Stimulated activated naive B cell treated with anti-CD40 and anti-IgM and Interleukin-4, amounts not matched to agents 10 μg/mL and 1 μg/mL and 100 μg/mL, for 72 hours (primary cell): ENCODE data around the gene RBP5.

ENCODE experiments used
- ATAC-seq, 2 donors: fragments of 150-1000 bp; cut with Tn5 transposase; replicated peaks; 2 replicates each; pipeline ENCODE4 v1.10.0; 2021; ENCODE audit warnings: moderate library complexity in 1 of 2
- DNase-seq: peaks from one replicate; pipeline ENCODE4 v3.0.0; 2021
- H3K27ac Mint-ChIP-seq: one replicate; pipeline ENCODE4 v1.8.0; 2022; ENCODE audit warnings: mild to moderate bottlenecking, mixed read lengths
- H3K27me3 Mint-ChIP-seq, 2 donors: one replicate each; pipeline ENCODE4 v1.8.0; 2022; ENCODE audit warnings: mixed read lengths in 2 of 2
- H3K36me3 Mint-ChIP-seq, 2 donors: one replicate each; pipeline ENCODE4 v1.8.0; 2022; ENCODE audit warnings: mixed read lengths in 2 of 2, mild to moderate bottlenecking in 1 of 2
- H3K4me1 Mint-ChIP-seq, 2 donors: one replicate each; pipeline ENCODE4 v1.8.0; 2022; ENCODE audit warnings: mixed read lengths in 2 of 2, mild to moderate bottlenecking in 1 of 2
- H3K4me3 Mint-ChIP-seq, 2 donors: one replicate each; pipeline ENCODE4 v1.8.0; 2022; ENCODE audit warnings: mild to moderate bottlenecking in 2 of 2, mixed read lengths in 2 of 2, moderate library complexity in 1 of 2
- H3K9me3 Mint-ChIP-seq, 2 donors: one replicate each; pipeline ENCODE4 v1.8.0; 2022; ENCODE audit warnings: mixed read lengths in 2 of 2, mild to moderate bottlenecking in 1 of 2

Gene RBP5

DNA sequence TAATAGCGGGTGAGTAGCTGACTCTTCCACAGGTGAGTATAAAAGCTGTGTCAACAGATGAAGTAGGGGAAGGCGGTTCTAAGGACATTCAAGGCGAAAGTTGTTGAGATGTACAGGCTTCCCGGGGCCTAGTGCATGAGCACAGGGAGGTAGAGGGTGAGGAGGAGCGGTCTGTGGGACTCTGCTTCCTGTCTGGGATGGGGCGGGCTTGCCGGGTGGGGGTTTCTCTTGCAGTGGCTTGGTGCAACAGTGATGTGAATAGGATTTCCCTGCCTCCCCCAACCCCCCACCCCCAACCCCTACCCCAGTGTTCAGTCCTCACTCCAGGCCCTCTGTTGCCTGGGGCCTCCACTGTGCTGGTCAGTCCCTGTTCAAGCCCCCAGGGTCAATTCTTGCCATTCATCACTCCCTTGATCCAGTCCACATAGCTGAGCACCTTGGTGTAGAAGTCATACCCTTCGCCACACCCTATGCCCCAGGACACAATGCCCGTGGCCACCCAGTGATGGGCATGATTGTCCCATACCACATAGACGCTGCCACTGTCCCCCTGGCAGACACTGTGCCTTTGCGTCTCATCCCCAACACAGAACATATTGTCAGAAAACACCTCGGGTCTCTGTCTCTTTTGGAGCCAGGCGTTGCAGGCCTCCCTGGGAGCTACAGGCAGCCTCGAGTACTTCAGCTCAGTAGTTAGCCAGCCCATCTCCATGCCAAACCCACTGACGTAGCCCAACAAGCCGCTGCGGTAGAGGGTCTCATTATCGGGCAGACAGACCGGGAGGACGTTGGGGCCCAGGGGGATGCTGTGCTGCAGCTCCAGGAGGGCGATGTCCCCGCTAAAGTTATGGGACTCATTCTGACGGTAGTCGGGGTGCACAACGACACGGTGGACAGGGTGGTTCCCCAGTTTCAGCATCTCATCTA is 32.4 kb downstream of the RBP5 start:
- peaks cover 6 to 11% of the 10 kb centered on the region in 2 donors for H3K4me1 Mint-ChIP-seq
- no peak for ATAC-seq
- H3K9me3 Mint-ChIP-seq: no peaks in the 10 kb centered on the region
- peaks cover 13 to 15% of the 10 kb centered on the region in 2 donors for H3K36me3 Mint-ChIP-seq
- H3K27ac Mint-ChIP-seq: no peak overlapping the region
- DNase-seq: no peak
- peaks cover 0 to 3% of the 10 kb centered on the region in 2 donors for H3K27me3 Mint-ChIP-seq
- no peak overlapping the region for H3K4me3 Mint-ChIP-seq

- Mint-ChIP-seq H3K36me3 (peaks cover 7 to 8% of the 10 kb centered on the region in 2 donors), H3K27ac (no peak overlapping the region), H3K4me1 (peaks cover 6 to 11% of the 10 kb centered on the region in 2 donors), H3K27me3 (peaks cover 7 to 9% of the 10 kb centered on the region in 2 donors), H3K4me3 (no peak overlapping the region), H3K9me3 (no peaks in the 10 kb centered on the region)
- DNase-seq: no peak
- ATAC-seq: no peak
Measured at GRCh38 chr12:7093892-7094291, 34.8 kb downstream of the RBP5 start.

GRCh38 chr12:7093486-7093885 is 35.2 kb downstream of the RBP5 start:
- DNase-seq: no peak
- H3K27me3 Mint-ChIP-seq: peaks cover 7 to 11% of the 10 kb centered on the region in 2 donors

DNA sequence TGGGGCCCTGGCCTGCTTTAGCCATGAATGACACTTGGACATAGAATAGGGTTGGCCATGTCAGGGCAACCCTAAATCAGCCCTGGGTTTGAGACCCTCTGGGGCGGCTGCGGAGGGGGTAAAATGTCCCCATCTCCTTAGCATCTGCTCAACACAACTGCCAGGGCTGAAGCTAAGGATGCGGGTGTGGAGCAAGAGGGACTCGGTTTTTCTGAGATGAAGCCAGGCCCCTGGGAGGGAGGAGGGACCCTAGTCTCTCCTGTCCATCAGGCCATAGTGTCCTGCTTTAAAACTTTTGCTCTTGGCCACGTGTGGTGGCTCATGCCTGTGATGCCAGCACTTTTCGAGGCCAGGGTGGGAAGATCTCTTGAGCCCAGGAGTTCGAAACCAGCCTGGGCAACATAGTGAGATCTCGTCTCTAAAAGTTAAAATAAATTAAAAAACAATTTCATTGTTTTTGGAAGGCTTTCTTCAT is 35.7 kb downstream of the RBP5 start:
- DNase-seq: no peak
- peak overlapping the region; percentile 14 for H3K27ac Mint-ChIP-seq
- H3K9me3 Mint-ChIP-seq: no peaks in the 10 kb centered on the region
- H3K27me3 Mint-ChIP-seq: peaks cover 7 to 11% of the 10 kb centered on the region in 2 donors
- ATAC-seq: peak; percentile 13 to 18
- H3K4me3 Mint-ChIP-seq: peak overlapping the region in 1 of 2 donors; percentile 94
- H3K36me3 Mint-ChIP-seq: peaks cover 0 to 5% of the 10 kb centered on the region in 2 donors
- H3K4me1 Mint-ChIP-seq: peaks cover 6 to 11% of the 10 kb centered on the region in 2 donors

More at GRCh38 chr12:7093486-7093885, 35.2 kb downstream of the RBP5 start:
- H3K9me3 Mint-ChIP-seq: no peaks in the 10 kb centered on the region
- H3K4me1 Mint-ChIP-seq: peaks cover 6 to 11% of the 10 kb centered on the region in 2 donors
- no peak overlapping the region for H3K27ac Mint-ChIP-seq
- H3K4me3 Mint-ChIP-seq: no peak overlapping the region
- H3K36me3 Mint-ChIP-seq: peaks cover 4 to 6% of the 10 kb centered on the region in 2 donors
- no peak for ATAC-seq

- ATAC-seq: peak; percentile 83
- peak within 1 kb of the TSS; percentile 85 to 94 for H3K4me3 Mint-ChIP-seq
- peaks cover 0 to 4% of the 10 kb centered on the region in 2 donors for H3K36me3 Mint-ChIP-seq
- peaks cover 6 to 11% of the 10 kb centered on the region in 2 donors for H3K4me1 Mint-ChIP-seq
- peak within 1 kb of the TSS; percentile 87 for H3K27ac Mint-ChIP-seq
- no peaks in the 10 kb centered on the region for H3K9me3 Mint-ChIP-seq
- H3K27me3 Mint-ChIP-seq: peaks cover 7 to 11% of the 10 kb centered on the region in 2 donors
- peak; percentile 29 for DNase-seq
Measured at GRCh38 chr12:7092229-7092985, 36.3 kb downstream of the RBP5 start, which contains the start of gene C1R. Gene C1R (minus strand): TSS chr12:7092445. CDS start chr12:7092388, 57 bp downstream.

GRCh38 chr12:7091660-7092228 is 36.9 kb downstream of the RBP5 start:
- ATAC-seq: no peak

GRCh38 chr12:7091171-7091570 is 37.5 kb downstream of the RBP5 start:
- DNase-seq (no peak), ATAC-seq (no peak)
- no peaks in the 10 kb centered on the region for H3K36me3 Mint-ChIP-seq
- H3K27ac Mint-ChIP-seq: no peak overlapping the region
- H3K9me3 Mint-ChIP-seq: no peaks in the 10 kb centered on the region
- H3K4me1 Mint-ChIP-seq: peaks cover 6 to 11% of the 10 kb centered on the region in 2 donors
- no peak overlapping the region for H3K4me3 Mint-ChIP-seq
- H3K27me3 Mint-ChIP-seq: peaks cover 7 to 11% of the 10 kb centered on the region in 2 donors

More at GRCh38 chr12:7091660-7092228, 36.9 kb downstream of the RBP5 start:
- peak overlapping the region; percentile 87 for H3K27ac Mint-ChIP-seq
- DNase-seq: no peak
- no peaks in the 10 kb centered on the region for H3K9me3 Mint-ChIP-seq
- peaks cover 0 to under 1% of the 10 kb centered on the region in 2 donors for H3K36me3 Mint-ChIP-seq
- H3K4me3 Mint-ChIP-seq: peak overlapping the region; percentile 85 to 94
- peaks cover 6 to 11% of the 10 kb centered on the region in 2 donors for H3K4me1 Mint-ChIP-seq
- H3K27me3 Mint-ChIP-seq: peaks cover 7 to 11% of the 10 kb centered on the region in 2 donors

DNA sequence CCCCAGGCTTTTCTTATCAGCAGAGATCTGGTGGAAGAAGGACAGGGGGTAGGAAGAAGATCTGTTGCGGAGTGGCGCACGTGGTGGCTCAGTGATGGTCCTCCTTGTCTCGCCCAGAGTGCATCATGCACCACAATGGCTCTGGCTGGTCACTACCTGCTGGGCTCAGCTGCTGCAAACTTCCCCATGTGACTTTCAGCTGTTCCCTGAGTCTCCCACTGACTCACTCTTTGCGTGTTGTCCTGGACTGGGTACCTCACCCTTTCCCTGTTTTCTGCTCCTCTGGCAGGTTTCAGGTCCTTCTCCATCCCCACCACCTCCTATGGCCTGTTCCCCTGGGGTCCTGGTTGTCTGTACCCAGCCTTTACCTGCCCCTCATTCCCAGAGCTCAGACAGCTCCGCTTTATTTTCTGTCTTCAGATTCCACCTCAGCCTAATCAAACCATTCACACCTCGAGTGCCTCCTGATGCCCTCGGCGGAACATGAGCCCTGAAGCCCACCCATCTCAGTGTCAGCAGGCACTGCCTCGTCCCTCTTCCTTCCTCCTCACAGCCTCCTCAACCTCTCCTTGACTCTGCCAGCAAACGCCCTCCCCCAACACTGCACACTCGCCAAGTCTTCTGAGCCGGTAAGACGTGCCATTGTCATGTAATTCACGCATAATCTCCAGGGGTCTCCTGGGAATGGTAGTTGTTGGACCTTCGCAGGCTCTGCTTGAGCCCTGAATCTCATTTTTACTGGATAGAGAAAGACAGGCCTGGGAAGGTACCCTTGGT is 38.3 kb downstream of the RBP5 start:
- no peak for ATAC-seq
- Mint-ChIP-seq H3K36me3 (no peaks in the 10 kb centered on the region), H3K27ac (no peak overlapping the region), H3K4me1 (peaks cover 6 to 11% of the 10 kb centered on the region in 2 donors), H3K9me3 (no peaks in the 10 kb centered on the region), H3K27me3 (peaks cover 7 to 11% of the 10 kb centered on the region in 2 donors), H3K4me3 (no peak overlapping the region)
- DNase-seq: no peak

DNA sequence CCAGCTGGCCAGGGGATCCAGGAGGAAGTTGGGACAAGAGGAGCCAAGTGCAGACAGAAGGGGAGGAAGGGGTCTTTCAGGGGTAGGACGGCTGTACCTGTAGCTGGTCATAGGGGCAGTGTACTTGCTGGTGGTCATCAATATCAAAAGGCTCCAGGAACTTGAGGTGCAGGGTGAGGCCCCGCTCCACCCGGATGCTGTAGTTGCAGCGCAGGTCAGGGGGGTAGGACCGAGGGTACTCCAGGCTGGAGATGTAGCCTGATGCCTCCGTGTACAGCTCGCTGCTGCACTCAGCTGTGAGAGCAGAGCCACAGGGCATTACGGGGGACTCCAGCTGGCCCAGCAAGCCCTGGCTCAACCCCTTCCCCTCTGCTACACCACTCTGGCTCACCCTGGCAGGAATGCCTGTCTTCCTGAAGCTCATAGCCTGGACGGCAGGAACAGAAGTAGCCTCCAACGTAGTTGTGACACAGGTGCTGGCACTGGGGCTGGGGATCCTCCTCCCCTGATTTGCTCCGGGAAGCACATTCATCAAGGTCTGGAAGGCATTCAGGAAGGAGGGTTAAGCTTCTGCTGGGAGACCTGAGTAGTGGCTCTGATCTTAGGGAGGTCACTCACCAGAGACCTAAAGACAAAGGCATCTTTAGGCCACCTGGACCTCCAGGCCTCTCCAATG is 39.4 kb downstream of the RBP5 start:
- Mint-ChIP-seq H3K27me3 (peaks cover 7 to 11% of the 10 kb centered on the region in 2 donors), H3K4me3 (no peak overlapping the region), H3K4me1 (peaks cover 6 to 11% of the 10 kb centered on the region in 2 donors), H3K9me3 (no peaks in the 10 kb centered on the region), H3K27ac (no peak overlapping the region), H3K36me3 (no peaks in the 10 kb centered on the region)
- DNase-seq: no peak
- ATAC-seq: no peak

DNA sequence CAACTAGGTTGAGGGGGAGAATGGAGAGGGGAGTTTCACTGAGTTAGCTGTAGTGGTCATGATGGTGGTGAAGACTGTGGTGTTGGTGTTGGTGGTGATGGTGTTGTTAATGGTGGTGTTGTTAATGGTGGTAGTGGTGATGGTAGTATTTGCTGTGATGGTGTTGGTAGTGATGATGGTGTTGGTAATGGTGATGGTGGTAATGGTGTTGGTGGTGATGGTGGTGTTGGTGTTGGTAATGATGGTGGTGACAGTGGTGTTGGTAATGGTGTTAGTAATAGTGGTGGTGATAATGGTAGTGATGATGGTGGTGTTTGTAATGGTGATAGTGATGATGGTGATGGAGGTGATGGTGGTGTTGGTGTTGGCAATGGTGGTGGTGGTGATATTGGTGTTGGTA is 45.6 kb downstream of the RBP5 start:
- Mint-ChIP-seq H3K4me1 (no peaks in the 10 kb centered on the region), H3K36me3 (no peaks in the 10 kb centered on the region), H3K9me3 (peaks cover 3 to 5% of the 10 kb centered on the region in 2 donors), H3K27me3 (no peaks in the 10 kb centered on the region), H3K27ac (no peak overlapping the region), H3K4me3 (no peak overlapping the region)
- ATAC-seq (no peak), DNase-seq (no peak)

DNA sequence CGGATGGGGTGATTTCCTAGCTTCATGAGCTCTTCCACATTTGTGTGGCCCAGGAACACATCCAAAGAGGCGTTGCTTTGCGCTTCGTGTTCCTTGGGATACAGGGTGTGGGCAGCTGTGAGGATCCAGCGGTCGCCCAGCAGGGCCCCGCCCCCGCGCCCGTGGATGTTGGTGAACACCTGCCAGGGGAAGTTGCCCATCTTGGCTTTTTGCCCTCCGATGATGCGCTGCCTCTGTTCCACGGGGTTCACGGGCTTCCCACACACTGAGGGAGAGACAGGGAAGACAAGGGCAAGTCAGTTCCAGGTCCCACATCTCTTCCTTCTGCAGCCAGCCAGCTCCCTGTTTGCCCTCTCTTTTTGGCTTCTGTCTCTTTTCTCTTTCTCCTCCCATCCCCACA is 47.7 kb downstream of the RBP5 start:
- Mint-ChIP-seq H3K27ac (no peak overlapping the region), H3K27me3 (peaks cover 8 to 11% of the 10 kb centered on the region in 2 donors), H3K4me3 (no peak overlapping the region), H3K4me1 (no peaks in the 10 kb centered on the region), H3K9me3 (peaks cover 3 to 5% of the 10 kb centered on the region in 2 donors), H3K36me3 (no peaks in the 10 kb centered on the region)
- ATAC-seq (no peak), DNase-seq (no peak)

GRCh38 chr12:7079826-7080125 is 48.9 kb downstream of the RBP5 start:
- Mint-ChIP-seq H3K27ac (no peak overlapping the region), H3K27me3 (peaks cover 17 to 21% of the 10 kb centered on the region in 2 donors), H3K36me3 (no peaks in the 10 kb centered on the region), H3K4me1 (no peaks in the 10 kb centered on the region), H3K9me3 (peaks cover 3 to 5% of the 10 kb centered on the region in 2 donors), H3K4me3 (no peak overlapping the region)
- ATAC-seq: no peak
- no peak for DNase-seq

- Mint-ChIP-seq H3K4me3 (no peak overlapping the region), H3K36me3 (no peaks in the 10 kb centered on the region), H3K9me3 (peaks cover under 1 to 2% of the 10 kb centered on the region in 2 donors), H3K4me1 (no peaks in the 10 kb centered on the region), H3K27ac (no peak overlapping the region), H3K27me3 (peaks cover 21 to 23% of the 10 kb centered on the region in 2 donors)
- DNase-seq (no peak), ATAC-seq (no peak)
Measured at GRCh38 chr12:7078163-7078562, 50.5 kb downstream of the RBP5 start.
